Activated naive CD4-positive, alpha-beta T cell treated with anti-CD3 and anti-CD28 coated beads for 36 hours (primary cell): ENCODE measurements around the gene TMEM151B. TPM values are rescaled to one million over a fixed set of nuclear protein-coding genes. Genes with fewer than 3 reads are reported as not detected.

Experiments
- CTCF ChIA-PET: fragments of 350-600 bp; sonication (Branson Sonifier 250); formaldehyde crosslinking; loops from one replicate; lab custom pipeline; 2021; ENCODE audit warnings: antibody characterized with exemption; lab: Charles Lee
- DNase-seq: peaks from one replicate; pipeline ENCODE4 v3.0.0-alpha.2; 2020
- H3K27ac Mint-ChIP-seq: one replicate; pipeline ENCODE4 v1.8.0; 2021; ENCODE audit warnings: mild to moderate bottlenecking, mixed read lengths
- H3K27me3 Mint-ChIP-seq: one replicate; pipeline ENCODE4 v1.8.0; 2021; ENCODE audit warnings: low read depth, mixed read lengths
- H3K36me3 Mint-ChIP-seq: one replicate; pipeline ENCODE4 v1.8.0; 2021; ENCODE audit warnings: low read depth, mixed read lengths
- H3K4me1 Mint-ChIP-seq: one replicate; pipeline ENCODE4 v1.8.0; 2021; ENCODE audit warnings: low read depth, mixed read lengths
- H3K4me3 Mint-ChIP-seq: one replicate; pipeline ENCODE4 v1.8.0; 2021; ENCODE audit warnings: mild to moderate bottlenecking, moderate library complexity, mixed read lengths
- H3K9me3 Mint-ChIP-seq: one replicate; pipeline ENCODE4 v1.8.0; 2021; ENCODE audit warnings: mixed read lengths
- intact Hi-C: fragments of 100-400 bp; cut with micrococcal nuclease; formaldehyde crosslinking; loops from one replicate; pipeline ENCODE4 v1.15.1; 2023
- total RNA-seq, 2 experiments: library from RNA; stranded (reverse); gene quantifications; one replicate each; pipeline ENCODE4 v1.2.3, GENCODE V29; 2021

TMEM151B gene
- total RNA-seq, 2 experiments from 2014 or later: not detected

DNA sequence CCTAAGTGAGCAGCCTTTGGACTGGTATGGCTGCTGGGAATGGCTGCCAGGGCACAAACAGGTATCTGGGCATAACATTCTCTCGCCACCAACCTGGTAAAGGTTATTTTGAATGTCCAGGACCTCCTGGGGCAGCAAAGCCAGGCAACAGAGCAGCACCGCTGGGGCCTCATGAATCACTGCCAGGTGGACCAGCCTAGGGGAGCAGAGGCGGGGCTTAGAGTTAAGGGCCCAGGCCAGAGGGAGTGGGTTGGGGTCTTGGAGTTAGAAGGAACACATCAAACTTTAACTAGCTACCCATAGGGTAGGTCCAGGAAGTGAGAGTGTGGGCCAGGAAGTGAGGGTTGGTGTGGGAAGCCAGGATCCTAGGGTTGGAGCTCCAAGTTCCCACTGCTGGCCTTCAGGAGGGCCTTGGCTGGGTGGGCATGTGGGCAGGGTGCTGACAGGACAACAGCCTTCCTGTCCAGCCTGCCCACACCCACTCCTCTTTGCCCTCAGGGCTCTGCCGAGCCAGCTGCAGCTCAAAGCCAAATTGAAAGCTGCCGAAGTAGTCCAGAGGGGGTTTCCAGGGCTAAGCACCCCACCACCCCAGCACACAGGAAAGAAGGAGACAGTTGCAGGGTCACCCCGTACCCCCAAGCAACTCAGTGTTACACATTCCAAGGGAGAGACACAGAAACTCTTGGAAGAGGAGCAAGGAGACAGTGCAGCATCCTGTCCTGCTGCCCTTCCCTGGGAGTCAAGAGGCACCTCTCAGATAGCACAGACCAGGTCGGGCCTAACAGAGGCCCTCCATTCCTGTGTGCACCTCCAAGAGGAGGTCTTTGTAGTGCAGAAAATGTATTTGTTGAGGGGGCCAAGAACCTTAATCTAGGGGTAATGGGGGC, 7.5 kb upstream of the TMEM151B start:
- H3K27ac Mint-ChIP-seq: peak overlapping the region; percentile 95
- intact Hi-C loops: no loop called here
- H3K9me3 Mint-ChIP-seq: no peaks in the 10 kb centered on the region
- CTCF ChIA-PET: interaction anchor here (1.4 to 1.9 kb wide), 3 partner anchors 16 to 90 kb away, joined by 4 to 9 read pairs (median 8); partner anchors contain the start of gene HSP90AB1
- no peaks in the 10 kb centered on the region for H3K27me3 Mint-ChIP-seq
- H3K4me3 Mint-ChIP-seq: peak overlapping the region; percentile 96
- peak; percentile 16 for DNase-seq
- H3K36me3 Mint-ChIP-seq: peaks cover 14% of the 10 kb centered on the region
- H3K4me1 Mint-ChIP-seq: peaks cover 47% of the 10 kb centered on the region

DNA sequence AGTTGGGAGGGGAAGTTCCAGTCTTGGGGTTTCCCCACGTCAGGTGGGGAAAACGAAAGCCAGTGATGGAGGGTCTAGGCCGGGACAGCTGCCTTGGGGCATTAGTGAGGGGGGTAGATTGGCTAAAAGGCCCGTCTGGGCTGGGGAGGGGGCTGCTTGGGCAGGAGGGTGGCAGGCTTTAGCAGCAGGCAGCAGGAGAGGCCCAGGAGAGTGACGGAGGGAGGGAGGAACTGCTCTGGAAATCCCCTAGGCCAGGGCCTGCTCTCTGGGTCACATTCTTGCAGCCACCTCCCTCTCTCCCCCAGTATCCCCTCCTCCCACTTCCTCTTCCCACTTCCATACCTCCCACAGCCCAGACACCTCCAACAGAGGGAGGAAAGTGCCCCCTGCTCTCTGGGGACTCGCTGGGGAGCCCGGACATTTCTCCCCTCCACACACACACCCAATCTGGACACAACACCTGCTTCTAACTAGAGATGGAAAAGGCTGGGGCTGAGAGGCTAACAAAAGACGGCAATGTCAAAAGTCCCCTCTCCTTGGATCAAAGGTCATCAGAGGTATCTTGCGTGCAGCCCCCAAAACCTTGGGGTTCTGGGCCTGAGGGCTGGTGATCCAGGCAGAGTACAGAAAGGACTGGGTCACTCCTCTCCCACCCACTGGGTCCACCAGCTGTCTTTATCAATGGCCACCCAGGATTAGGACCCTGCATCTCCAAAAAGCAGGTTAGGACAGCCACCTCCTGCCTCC, 6.7 kb upstream of the TMEM151B start:
- peak; percentile 66 for DNase-seq
- Mint-ChIP-seq H3K9me3 (no peaks in the 10 kb centered on the region), H3K4me1 (peaks cover 40% of the 10 kb centered on the region), H3K36me3 (peaks cover 14% of the 10 kb centered on the region), H3K4me3 (peak overlapping the region; percentile 96), H3K27ac (peak overlapping the region; percentile 95), H3K27me3 (peaks cover 1% of the 10 kb centered on the region)
- intact Hi-C loops: no loop called here
- CTCF ChIA-PET: interaction anchor here (0.7 to 1.9 kb wide), 7 partner anchors 8 to 165 kb away, joined by 3 to 9 read pairs (median 4); partner anchors contain the start of gene HSP90AB1

DNA sequence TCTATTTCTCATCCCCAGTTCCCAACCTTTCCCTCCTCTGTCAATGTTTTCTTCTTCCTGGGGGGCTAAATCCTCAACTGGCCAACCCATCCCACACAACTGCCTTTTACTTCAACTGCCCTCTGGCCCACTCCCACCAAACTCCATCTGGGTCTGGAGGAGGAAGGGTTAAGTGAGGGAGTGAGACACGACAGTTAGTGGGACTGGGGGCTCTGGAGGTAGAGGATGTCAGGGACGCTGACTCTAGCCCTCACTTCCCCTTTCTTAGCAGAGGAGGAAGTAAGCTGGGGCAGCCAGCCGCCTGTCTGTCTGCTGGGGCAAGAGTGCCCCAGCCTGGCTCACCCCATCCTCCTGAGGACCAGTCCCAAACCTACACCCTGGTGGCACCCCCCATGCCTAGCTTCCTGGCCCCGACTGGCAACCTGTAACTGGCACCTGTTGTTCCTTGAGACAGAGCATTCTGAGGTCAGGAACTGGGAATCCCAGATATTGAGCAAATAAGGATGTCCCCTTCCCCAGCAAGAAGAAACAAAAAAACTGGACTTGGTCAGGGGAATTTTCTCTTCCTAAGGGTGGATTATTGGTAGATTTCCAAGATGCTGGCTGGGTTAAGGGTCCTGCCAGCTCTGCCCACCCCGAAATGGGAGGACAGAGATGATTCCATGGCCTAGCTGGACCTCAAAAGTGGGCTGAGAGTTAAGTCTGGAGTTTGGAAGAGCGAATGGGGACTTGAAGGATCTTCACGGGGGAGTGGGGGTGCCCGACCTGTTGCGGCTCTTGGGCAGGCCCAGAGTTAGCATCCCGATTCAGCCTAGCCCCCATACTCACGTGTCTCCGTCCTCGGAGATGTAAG, 5.9 kb upstream of the TMEM151B start:
- H3K9me3 Mint-ChIP-seq: no peaks in the 10 kb centered on the region
- H3K4me1 Mint-ChIP-seq: peaks cover 48% of the 10 kb centered on the region
- peaks cover 9% of the 10 kb centered on the region for H3K27me3 Mint-ChIP-seq
- DNase-seq: peak; percentile 58
- H3K27ac Mint-ChIP-seq: peak overlapping the region; percentile 95
- peak overlapping the region; percentile 96 for H3K4me3 Mint-ChIP-seq
- peaks cover 12% of the 10 kb centered on the region for H3K36me3 Mint-ChIP-seq
- intact Hi-C loops: loop anchor here (1.0 kb wide), 9 partner anchors 7 to 491 kb away; partner anchors contain the start of genes AARS2, CDC5L and SLC35B2
- CTCF ChIA-PET: interaction anchor here (0.7 to 1.4 kb wide), 5 partner anchors 9 to 166 kb away, joined by 3 to 4 read pairs (median 3); partner anchors contain the start of gene HSP90AB1

DNA sequence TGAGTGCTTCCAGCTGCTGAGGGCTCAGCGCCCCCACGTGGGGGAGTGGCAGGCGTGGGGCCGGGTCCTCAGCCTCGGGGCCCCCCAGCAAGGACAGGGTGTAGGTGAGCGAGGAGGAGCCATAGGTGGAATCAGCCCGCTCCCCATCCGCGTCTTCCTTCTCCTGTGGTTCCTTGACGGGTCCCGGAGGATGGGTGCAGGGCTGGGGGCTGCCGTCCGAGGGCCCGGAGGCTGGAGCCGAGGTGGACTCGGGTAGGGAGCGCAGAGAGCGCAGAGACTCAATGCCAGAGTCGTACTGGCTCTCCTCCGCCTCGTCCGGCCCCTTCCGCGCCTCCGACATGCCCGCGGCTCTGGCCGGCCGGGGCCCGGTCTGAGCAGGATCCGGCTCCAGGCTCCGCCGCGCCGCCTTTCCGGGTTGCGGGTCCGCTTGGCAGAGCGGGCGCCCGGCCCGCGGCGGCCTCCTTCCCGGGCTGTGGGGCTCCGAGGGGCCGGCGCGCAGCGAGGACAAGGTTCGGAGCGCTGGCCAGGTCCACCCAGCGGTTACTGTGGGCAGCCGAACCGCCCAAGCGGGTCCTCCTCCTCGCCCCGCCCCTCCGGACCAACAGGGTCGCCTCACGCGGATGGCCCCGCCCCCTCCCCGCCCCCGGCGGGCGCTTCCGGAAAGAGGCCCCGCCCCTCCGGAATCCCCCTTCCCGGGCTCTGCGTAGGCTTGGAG, 5.1 kb upstream of the TMEM151B start, which contains the start of gene NFKBIE:
Gene NFKBIE, minus strand, starts transcription at position 545 of the 715 bp plus-strand sequence. Its CDS starts 205 bp downstream, at position 340.
- CTCF ChIA-PET: interaction anchor here (0.7 to 5.0 kb wide), 5 partner anchors 10 to 167 kb away, joined by 3 to 164 read pairs (median 4); partner anchors contain the start of gene HSP90AB1
- no peaks in the 10 kb centered on the region for H3K9me3 Mint-ChIP-seq
- intact Hi-C loops: loop anchor here (1.0 kb wide), 9 partner anchors 8 to 492 kb away; partner anchors contain the start of genes AARS2, CDC5L and SLC35B2
- H3K27ac Mint-ChIP-seq: peak within 1 kb of the TSS; percentile 95
- H3K4me1 Mint-ChIP-seq: peaks cover 55% of the 10 kb centered on the region
- DNase-seq: peak; percentile 97
- H3K4me3 Mint-ChIP-seq: peak within 1 kb of the TSS; percentile 96
- H3K27me3 Mint-ChIP-seq: peaks cover 17% of the 10 kb centered on the region
- H3K36me3 Mint-ChIP-seq: peaks cover 12% of the 10 kb centered on the region

DNA sequence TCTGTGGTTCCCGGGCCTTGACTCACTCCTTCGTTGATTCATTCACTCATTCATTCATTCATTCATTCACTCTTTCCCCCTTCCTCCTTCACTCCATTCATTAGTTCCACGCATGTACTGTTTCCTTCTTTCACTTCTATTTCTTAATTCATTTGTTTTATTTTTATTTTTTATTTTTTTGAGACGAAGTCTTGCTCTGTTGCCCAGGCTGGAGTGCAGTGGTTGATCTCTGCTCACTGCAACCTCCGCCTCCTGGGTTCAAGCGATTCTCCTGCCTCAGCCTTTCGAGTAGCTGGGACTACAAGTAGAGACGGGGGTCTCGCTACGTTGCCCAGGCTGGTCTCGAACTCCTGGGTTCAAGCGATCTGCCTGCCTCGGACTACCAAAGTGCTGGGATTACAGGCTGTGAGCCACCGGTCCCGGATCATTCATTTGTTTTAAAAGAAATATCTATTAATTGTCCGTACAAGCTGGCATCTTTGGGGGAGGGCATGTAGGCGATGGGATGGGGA, 4.5 kb upstream of the TMEM151B start:
- Mint-ChIP-seq H3K27ac (peak overlapping the region; percentile 78), H3K4me3 (peak overlapping the region; percentile 96), H3K9me3 (no peaks in the 10 kb centered on the region), H3K27me3 (peaks cover 18% of the 10 kb centered on the region), H3K4me1 (peaks cover 56% of the 10 kb centered on the region), H3K36me3 (peaks cover 12% of the 10 kb centered on the region)
- intact Hi-C loops: loop anchor here (1.0 kb wide), 9 partner anchors 8 to 492 kb away; partner anchors contain the start of genes AARS2, CDC5L and SLC35B2
- DNase-seq: no peak
- CTCF ChIA-PET: interaction anchor here (4.4 to 5.0 kb wide), 3 partner anchors 39 to 70 kb away, joined by 41 to 164 read pairs (median 108); partner anchors contain the start of gene AARS2

DNA sequence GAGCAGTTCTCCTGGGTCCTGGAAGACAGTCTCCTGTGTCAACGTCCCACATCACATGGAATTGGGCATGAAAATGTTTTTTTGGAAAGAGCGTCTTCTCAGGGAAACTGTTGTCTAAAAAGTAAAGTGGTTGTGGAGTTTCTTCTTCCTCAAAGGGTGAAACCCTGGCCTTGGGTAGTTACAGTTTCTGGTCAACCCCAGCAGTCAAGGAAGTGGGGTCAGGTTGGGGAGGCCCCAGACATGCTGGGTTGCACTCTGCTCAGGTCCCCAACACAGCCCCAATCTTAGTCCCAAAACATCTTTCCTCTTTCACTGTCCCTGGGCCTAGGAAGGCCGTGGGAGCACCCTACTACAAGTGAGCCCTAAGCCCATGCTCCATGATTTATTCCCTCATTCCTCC, 3.9 kb upstream of the TMEM151B start:
- peak; percentile 39 for DNase-seq

DNA sequence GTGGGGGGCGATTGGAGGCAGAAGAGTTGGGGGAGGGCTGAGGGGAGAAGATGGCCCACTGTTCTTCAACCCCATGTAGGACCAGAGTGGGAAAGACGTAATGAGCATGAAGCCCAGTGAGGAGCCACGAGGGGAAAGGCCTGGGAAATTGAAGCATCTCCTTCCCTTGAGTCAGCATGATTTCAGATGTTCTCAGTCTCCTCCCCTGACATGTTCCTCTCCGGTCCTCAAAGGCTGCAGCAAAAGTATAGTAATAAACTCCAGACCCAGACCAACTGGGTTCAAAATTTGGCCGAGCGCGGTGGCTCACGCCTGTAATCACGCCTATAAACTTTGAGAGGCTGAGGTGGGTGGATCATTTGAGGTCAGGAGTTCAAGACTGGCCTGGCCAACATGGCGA, 3.0 kb upstream of the TMEM151B start:
- H3K36me3 Mint-ChIP-seq: peaks cover 8% of the 10 kb centered on the region
- no peak overlapping the region for H3K27ac Mint-ChIP-seq
- H3K4me1 Mint-ChIP-seq: peaks cover 49% of the 10 kb centered on the region
- no peaks in the 10 kb centered on the region for H3K9me3 Mint-ChIP-seq
- CTCF ChIA-PET: interaction anchor here (1.5 to 5.0 kb wide), 17 partner anchors 9 to 188 kb away, joined by 3 to 164 read pairs (median 10); partner anchors contain the start of genes AARS2, HSP90AB1 and SPATS1
- DNase-seq: no peak
- peaks cover 26% of the 10 kb centered on the region for H3K27me3 Mint-ChIP-seq
- H3K4me3 Mint-ChIP-seq: no peak overlapping the region
- intact Hi-C loops: no loop called here

More for the DNA sequence above, 3.9 kb upstream of the TMEM151B start:
- H3K9me3 Mint-ChIP-seq: no peaks in the 10 kb centered on the region
- peaks cover 22% of the 10 kb centered on the region for H3K27me3 Mint-ChIP-seq
- intact Hi-C loops: no loop called here
- peaks cover 53% of the 10 kb centered on the region for H3K4me1 Mint-ChIP-seq
- peak overlapping the region; percentile 15 for H3K27ac Mint-ChIP-seq
- H3K4me3 Mint-ChIP-seq: peak overlapping the region; percentile 19
- peaks cover 8% of the 10 kb centered on the region for H3K36me3 Mint-ChIP-seq
- CTCF ChIA-PET: interaction anchor here (0.8 to 5.0 kb wide), 12 partner anchors 9 to 97 kb away, joined by 3 to 164 read pairs (median 14); partner anchors contain the start of genes AARS2 and SPATS1

DNA sequence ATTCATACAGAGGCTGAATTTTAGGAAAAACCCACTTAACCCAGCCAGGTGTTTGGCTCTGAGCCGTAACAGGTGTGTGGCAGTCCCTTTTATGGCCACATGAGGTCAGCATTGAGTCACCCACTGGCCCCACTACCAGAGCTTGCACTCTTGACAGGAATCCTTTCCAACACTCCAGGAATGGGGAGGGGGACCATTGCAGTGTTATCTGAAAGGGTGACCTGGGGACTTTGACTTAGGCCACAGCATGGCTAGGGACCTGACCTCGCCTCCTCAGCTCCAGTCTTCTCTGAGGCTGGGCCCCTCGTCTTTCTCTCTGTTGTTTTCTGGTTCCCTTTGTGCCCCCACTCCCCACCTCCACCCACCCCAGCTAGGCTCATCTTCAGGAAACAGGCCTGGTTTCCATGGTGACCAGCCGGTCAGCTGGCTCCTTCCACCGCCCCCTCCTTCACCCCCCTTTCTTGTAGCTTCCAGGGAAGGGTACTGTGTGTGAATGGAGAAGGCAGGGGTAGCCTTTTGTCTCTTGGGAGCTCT, 2.1 kb upstream of the TMEM151B start:
- peaks cover 40% of the 10 kb centered on the region for H3K4me1 Mint-ChIP-seq
- H3K4me3 Mint-ChIP-seq: no peak overlapping the region
- CTCF ChIA-PET: interaction anchor here (0.5 to 5.0 kb wide), 31 partner anchors 8 to 189 kb away, joined by 3 to 164 read pairs (median 5); partner anchors contain the start of genes AARS2, CDC5L, HSP90AB1 and SLC35B2
- intact Hi-C loops: loop anchor here (1.0 to 2.0 kb wide), 4 partner anchors 29 to 188 kb away; no protein-coding TSS in a partner anchor
- peaks cover 7% of the 10 kb centered on the region for H3K36me3 Mint-ChIP-seq
- H3K27ac Mint-ChIP-seq: no peak overlapping the region
- H3K9me3 Mint-ChIP-seq: no peaks in the 10 kb centered on the region
- DNase-seq: peak; percentile 76
- H3K27me3 Mint-ChIP-seq: peaks cover 34% of the 10 kb centered on the region

DNA sequence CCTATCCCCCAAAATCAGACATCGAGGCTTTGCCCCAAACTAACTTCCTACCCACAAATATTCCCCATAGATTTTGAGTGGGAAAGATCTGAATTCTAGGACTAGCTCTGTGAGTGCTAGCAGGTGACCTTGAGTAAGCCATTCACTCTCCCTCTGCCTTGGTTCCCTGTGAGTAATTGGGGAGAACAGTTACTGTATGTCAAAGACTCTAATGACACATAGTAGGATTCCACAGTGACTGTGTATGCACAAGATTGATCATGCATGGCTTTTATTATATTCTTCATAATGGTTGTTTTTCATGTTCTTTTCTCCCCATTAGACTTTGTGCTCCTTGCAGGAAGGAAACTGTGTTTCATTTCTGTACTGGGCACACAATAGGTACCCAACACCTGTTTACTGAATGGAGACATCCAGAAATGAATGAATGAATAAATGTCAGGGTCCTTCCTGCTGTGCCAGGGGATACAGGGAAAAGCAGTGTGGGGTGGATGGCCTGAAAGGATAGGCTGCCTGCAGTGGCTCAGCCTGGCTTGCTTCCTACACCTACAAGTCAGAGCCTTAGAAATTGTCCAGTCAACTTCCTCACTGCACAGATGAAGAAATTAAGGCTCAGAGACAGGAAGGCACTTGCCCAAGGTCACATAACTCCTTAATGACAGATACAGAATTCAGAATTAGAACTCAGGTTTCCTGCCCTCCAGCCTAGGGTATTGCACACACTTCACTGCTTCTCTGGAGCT, 901 bp upstream of the TMEM151B start:
- DNase-seq: no peak
- H3K4me3 Mint-ChIP-seq: peak overlapping the region; percentile 41
- H3K36me3 Mint-ChIP-seq: no peaks in the 10 kb centered on the region
- no peak overlapping the region for H3K27ac Mint-ChIP-seq
- peaks cover 32% of the 10 kb centered on the region for H3K4me1 Mint-ChIP-seq
- intact Hi-C loops: loop anchor here (2.0 kb wide), 1 partner anchor 27 kb away; no protein-coding TSS in a partner anchor
- CTCF ChIA-PET: interaction anchor here (1.0 to 5.0 kb wide), 14 partner anchors 9 to 188 kb away, joined by 3 to 164 read pairs (median 12); partner anchors contain the start of genes AARS2, HSP90AB1 and SPATS1
- no peaks in the 10 kb centered on the region for H3K9me3 Mint-ChIP-seq
- peaks cover 42% of the 10 kb centered on the region for H3K27me3 Mint-ChIP-seq
